GM21786 (cell line): ENCODE measurements around the gene SPP2.

Experiments used
- ATAC-seq: cut with Tn5 transposase; IDR thresholded peaks from one replicate; pipeline ENCODE4 v1.9.1; 2021; ENCODE audit not compliant: unreplicated experiment

Gene SPP2

DNA sequence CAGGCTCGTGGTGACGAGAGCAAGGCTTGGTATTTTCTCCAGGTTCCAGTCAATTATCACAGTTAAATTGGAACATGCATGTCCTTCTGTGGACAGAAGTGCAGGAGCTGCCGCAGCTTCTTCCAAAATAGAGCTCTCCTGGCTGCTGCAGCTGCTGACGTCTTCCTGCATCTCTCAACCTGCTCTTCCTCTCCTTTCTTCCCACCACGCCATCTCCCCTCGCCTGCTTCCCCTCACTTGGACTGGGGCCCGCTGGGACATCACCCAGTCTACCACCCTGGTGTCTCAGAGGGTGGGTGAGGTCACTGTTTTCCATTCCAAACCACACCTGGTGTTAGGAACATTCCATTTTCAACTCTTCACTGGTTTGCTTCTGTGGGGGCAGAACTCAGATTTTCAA, 41.4 kb downstream of the SPP2 start:
- no peak for ATAC-seq

GRCh38 chr2:234092344-234092743, 41.8 kb downstream of the SPP2 start:
- no peak for ATAC-seq

DNA sequence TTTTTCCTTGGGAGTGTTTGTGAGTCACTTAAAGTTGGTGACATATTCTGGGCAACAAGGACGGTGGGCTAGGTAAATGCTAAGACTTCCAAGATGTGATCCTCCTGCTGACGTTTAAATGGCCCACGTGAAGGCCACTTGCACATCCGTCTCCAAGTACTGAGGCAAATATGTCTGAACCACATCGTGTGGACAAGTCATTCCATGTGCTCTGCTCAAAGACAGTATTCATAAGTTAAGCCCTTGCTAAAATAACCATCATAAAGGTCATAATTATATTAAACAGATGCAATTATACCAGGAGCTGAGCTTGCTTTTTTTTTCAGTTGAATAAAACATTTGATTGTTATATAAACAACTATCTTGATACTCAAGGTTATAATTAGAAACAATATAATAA, 44.8 kb downstream of the SPP2 start:
- no peak for ATAC-seq

GRCh38 chr2:234096164-234096563, 45.7 kb downstream of the SPP2 start:
- ATAC-seq, result no peak

DNA sequence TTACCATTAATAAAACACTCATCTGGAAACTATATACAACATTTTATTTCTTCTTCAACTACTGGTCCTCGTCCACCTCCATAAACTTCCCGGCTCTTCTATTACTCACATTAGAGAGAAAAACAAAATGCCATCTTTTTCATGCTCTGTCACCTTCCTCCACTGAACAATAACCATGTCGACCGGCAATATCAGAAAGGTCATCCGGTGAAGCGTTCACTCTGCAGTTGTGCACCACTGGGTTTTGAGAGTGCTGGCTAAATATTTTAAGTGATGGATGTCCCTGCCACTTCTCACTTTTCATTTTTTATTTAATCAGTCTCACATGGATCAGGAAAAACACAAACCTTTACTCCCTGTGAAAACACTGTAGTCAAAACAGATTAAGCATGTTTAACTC, 48.2 kb downstream of the SPP2 start:
- ATAC-seq, result no peak

- no peak for ATAC-seq
Measured at GRCh38 chr2:234099266-234099665, 48.8 kb downstream of the SPP2 start.

DNA sequence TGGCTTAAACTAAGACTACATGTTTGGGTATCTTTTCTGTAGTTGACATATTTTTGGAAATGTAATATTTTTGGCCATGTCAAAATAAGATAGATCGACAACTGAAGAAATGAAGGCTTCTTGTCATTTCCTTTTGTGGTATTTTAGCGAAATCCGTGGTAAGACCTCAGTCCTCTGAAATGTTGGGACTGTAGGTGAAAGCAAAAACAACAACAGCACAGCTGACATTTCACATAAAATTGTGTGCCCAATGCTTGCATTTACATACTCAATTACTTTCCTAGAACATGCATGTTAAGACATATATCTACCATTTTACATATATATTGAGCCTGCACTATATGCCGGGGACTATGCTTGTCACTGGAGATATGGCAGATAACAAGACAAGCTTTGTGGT, 50.2 kb downstream of the SPP2 start:
- ATAC-seq, result no peak

GRCh38 chr2:234102112-234102511, 51.6 kb downstream of the SPP2 start:
- ATAC-seq, result no peak

GRCh38 chr2:234107861-234108260, 57.4 kb downstream of the SPP2 start:
- no peak for ATAC-seq

DNA sequence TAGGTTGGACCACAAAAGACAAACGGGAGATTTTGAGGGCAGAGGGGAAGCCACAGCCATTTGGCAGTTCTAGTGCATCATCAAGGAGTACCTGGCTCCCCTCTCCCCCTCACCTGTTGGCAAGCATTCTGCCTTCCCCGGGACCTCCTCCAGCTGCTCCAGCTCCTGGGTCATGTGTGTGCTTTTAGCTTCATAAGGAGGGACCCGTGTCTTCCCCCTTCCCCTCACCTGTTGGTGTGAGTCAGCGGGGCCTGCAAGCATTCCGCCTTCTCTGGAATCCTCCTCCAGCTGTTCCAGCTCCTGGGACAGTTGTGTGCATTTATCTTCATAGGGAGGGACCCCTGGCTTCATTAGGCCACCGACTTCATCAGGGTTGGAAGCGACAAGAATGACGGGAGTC, 58.8 kb downstream of the SPP2 start:
- ATAC-seq, result no peak

DNA sequence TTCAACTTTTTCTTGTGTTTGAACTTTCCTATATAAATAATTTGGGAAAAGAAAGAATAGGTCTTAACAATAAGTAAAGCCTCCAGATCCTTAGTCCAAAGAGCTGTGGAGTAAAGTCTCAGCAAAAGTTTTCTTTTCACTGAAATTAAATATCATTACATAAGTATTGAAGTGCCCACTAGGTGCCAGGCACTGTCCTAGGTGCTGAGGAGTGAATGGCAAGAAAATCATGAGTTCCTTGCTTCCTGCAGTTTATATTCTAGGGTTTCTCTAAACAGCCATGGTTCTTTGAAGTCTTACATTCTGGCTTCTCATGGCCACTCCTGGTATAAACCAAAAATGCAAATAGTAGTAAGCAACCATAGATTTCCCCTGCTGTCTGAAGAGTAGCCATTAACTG, 59.7 kb downstream of the SPP2 start:
- ATAC-seq, result no peak

DNA sequence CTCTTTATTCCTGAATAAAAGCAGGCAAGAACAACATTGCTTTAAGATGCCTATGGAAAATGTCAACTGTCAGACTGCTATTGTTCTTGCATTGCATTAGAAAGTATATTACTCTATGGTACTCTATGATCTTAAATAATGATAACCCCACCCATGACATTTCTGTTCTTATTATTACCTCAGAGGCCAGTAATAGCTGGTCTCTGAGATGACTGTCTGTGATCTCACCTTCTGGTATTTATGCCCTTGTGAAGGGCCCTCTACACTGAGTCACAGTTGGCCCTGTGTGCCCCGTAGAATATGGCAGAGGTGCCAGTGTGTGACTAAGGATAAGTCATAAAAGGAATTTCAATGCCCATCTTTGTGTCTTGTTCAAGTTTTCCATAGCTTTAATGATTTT, 61.0 kb downstream of the SPP2 start:
- no peak for ATAC-seq

DNA sequence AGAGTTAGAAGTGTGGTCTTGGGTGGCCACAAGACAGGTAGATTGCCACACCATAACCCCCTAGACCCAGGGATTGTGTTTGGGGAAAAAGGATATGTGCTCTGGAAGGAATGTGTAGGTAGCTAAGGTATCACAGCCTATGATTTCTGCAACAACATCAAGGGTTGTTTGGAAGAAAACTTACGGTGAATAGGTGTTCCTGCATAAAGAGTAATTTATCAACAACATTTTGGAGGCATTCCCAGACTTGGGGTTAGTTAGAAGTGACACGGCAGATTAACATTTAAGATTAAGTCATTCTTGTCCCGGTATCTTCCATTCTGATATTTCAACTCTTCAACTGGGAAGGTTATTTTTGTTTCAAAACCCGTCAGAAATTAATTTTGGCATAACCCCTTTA, 65.5 kb downstream of the SPP2 start:
- ATAC-seq, result no peak

- ATAC-seq, result no peak
Measured at GRCh38 chr2:234121999-234122398, 71.5 kb downstream of the SPP2 start.

DNA sequence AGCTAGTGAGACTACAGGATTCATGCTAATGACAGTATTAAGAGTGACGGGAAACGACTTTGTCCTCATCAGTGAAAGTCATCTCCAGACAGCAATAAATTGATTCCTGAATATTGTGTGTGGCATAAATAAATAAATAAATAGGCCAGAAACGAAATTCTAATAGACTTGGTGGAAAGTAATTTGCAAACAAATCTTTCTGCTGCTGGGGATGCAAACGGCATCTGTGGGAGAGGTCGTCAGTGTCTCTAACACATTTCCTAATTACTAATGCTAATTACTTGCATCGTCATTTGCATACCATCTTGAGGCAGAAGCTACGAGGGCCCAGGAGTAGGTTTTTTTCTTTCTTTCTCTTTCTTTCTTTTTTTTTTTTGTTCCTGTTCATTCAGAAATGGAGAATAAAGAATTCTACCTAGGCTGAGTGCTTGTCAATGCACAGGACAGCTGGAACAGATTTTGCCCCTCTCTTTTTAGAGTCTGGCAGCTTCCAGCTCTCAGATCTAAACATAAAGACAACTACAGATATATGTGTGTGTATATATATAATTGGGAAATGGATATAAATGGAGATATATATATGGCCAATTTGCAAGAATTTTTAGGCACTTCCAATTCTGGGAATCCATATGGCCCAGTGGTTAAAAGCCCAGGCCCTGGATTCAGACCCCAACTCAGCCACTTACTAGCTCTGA, 75.1 kb downstream of the SPP2 start:
- ATAC-seq, result no peak

GRCh38 chr2:234126146-234126470, 75.6 kb downstream of the SPP2 start:
- no peak for ATAC-seq
